HG03571 (cell line): ENCODE measurements around the gene STX12.
"Not testable (repeated sequence)": the region's sequence is repeated elsewhere in the genome, so short reads cannot be mapped to it uniquely, and the experiment has no call there.

Source experiments
- ATAC-seq: cut with Tn5 transposase; IDR thresholded peaks from one replicate; pipeline ENCODE4 v1.9.1; 2021; ENCODE audit not compliant: unreplicated experiment

STX12 gene

DNA sequence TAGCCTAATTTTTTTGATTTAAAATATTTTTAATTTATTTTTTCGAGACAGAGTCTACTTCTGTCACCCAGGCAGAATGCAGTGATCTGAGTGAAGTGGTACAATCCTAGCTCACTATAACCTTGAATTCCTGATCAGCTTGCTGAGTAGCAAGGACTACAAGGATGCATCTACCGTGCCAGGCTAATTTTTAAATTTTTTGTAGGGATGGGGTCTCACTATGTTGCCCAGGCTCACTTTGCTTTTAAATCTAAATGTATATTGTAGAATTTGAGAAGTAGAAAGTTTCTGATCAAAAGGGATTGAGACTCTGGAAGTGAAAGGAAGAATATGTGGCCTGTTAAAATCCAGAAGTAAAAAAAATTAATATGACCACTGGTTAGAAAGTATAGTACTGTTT lies 1.6 kb downstream of the STX12 start:
- no peak for ATAC-seq

DNA sequence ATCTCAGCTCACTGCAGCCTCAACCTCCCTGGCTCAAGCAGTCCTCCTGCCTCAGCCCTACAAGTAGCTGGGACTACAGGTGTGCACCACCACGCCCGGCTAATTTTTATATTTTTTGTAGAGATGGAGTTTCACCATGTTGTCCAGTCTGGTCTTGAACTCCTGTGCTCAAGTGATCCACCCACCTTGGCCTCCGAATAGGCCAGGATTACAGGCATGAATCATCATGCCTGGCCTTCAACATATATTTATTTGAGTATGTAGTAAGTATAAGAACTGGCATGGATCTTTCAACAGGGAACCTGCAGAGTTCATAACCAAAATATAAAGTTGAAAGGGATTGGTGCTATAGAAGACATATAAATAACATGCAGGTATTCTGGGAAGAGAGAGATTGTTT lies 2.3 kb downstream of the STX12 start:
- not testable (repeated sequence) for ATAC-seq

DNA sequence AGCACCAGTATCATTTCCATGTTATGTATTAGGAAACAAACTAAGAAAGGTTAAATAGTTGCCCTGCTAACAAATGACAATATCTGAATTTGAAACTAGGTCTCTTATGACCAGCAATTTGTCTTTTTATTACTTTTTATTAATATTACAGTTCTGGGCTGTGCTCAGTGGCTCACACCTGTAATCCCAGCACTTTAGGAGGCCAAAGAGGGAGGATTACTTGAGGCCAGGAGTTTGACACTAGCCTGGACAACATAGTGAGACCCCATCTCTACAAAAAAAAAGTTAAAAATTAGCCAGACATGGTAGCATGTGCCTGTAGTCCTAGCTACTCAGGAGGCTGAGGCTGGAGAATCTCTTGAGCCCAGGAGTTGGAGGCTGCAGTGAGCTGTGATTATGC lies 3.3 kb downstream of the STX12 start:
- ATAC-seq = not testable (repeated sequence)

DNA sequence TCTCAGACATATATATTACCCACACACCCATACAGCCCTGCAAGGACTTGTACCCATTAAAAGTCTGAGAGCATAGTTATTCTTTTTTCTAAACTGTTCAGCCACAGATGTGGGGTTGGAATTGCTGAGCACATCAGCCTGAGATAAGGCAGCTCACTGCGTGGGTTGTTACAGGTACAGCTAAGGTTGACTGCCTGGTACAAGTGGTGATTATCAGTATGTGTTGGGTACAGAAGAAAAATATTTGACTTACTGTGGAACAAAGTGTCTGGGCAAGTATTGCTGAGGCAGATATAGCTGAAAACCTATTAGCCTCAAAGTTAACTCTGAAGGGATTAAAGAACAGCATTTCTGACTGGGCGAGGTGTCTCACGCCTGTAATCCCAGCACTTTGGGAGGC lies 5.0 kb downstream of the STX12 start:
- no peak for ATAC-seq

DNA sequence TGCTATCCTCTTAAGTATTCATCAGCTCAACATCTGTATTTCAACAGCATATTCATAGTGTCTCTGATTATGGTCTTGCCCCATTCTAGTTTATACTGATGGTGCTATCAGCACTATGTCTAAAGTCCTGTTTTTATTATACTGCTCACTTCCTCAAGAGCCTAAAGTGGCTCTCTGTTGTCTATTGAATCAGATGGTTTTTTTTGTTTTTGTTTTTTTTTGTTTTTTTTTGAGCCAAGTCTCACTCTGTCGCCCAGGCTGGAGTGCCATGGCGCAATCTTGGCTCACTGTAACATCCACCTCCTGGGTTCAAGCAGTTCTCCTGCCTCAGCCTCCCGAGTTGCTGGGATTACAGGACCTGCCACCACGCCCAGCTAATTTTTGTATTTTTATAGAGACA lies 6.1 kb downstream of the STX12 start:
- no peak for ATAC-seq

DNA sequence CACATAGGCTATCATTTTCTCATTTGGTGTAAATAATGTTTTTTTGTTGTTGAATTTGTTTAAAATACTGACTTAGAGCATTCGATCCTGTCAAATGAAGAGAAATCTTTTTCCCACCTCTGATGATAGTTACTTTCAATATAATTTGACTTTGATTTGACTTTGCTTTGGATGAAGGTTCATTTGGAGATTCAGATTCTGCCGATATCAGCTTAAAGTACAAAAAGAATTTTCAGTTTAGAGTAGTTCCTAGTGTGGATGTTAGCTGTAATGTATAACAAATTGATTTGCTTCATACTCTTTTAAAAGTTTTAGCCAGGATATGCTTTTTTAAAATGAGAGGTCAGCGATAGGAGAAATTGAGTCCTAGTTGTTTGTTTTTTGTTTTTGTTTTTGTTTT lies 9.9 kb downstream of the STX12 start:
- no peak for ATAC-seq

DNA sequence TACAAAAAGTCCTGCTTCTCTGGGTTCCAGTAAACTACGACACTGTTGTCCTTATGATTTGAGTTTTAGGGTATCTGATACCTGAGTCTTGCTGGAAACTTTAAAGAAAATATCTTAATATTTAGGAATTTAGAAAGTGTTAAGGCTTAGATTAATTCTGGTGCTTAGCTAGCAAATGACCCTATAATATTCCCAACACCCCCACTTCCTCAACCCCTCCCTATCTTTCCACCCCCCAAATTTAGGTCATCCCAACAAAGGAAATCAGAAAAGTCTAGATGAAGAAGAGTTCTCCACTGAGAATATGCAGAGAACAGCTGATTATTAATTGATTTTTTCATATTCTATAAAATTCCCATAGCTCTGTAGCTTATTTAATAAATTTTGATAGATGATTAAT lies 11.7 kb downstream of the STX12 start:
- no peak for ATAC-seq

DNA sequence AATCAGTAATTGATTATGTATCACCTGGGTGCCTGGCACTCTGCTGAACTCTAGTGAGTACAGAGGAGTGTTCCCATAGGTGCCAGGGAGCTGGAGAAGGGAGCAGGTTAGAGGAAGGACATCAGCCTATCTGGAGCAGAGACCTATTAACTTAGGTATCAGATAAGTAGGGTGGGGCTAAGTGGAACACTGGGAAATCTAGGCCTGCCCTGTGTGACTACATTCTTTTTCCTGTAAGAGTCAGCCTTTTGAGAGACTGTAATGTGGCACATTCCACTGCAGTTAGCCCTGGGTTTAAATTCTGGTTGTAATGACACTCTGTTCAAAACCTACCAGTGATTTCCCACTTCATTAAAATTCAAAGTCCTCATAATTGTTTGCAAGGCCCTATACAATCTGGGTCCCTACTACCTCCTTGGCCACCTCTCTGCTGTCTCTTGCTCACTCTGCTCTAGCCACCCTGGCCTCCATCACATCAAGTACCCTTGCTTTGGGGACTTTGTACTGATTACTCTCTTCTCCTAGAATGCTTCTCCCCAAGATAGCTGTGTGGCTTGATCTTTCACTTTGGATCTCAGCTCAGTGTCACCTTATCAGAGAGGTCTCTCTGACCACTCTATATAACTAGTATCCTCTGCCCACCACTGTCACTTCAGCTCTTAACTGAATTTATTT lies 12.9 kb downstream of the STX12 start:
- ATAC-seq = no peak

DNA sequence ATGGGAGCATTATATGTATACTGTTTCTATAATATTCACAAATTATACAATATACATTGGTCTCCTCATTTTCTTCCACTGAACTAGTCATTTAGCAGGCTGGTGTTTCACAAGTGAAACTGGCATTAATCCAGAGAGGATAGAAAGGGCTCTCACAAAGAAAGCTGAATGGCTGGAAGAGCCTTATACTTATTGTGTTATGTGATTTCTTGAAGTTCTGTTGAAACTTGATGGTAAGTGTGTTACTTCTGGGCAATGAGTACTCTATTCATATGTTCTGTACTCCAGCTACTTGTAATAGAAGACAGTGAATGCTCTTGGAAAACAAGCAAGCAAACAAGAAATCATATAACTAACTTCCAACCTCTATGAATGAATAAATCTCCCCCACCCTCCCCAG lies 14.9 kb downstream of the STX12 start:
- no peak for ATAC-seq

DNA sequence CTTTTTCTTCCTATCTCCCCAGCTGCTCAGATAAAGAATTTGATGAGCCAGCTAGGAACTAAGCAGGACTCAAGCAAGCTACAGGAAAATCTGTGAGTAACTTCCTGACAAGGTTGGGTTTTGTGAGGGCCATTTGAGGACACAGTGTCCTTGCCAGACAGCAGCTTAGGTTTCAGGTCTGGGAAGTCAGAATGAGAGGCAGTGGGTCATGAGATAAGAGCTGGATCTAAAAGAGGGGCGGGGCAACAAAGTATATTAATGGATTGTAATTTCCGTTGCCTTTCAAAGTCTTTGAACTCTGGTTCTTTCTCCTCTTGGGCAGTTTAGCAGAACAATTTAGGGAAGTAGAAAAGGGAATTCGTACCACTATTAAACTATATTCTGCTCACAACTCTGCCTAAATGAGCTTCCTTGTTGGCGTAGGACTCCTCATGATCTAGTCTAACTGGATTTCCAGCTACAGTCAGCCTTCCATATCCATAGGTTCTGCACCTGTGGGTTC lies 16.6 kb downstream of the STX12 start:
- ATAC-seq = no peak

DNA sequence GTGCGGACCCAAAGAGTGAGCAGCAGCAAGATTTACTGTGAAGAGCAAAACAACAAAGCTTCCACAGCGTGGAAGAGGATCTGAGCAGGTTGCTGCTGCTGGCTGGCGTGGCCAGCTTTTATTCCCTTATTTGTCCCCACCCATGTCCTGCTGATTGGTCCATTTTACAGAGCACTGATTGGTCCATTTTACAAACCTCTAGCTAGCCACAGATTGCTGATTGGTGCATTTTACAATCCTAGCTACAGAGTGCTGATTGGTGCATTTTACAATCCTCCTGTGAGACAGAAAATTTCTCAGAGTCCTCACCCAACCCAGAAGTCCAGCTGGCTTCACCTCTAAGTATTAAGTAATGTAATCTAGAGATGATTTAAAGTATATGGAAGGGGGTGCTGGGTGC lies 17.3 kb downstream of the STX12 start:
- ATAC-seq = not testable (repeated sequence)

DNA sequence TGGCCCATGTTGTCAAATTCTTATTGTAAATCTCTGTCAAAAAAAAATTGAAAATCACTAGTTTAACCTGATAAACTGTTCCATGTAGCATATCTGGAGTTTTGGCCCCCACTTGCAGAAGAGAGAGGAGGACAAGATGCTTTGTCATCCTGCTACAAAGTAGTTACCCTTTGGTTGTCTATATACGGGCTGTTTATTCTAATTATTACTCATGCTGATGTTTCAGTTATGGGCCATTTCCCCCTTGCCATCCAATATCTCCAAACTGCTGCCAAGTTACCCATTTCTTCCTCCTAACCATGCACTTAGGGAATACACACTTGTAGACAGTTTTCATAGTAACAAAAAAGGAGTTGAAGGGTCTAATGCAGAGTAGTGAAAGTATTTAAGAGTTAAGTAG lies 22.6 kb downstream of the STX12 start:
- no peak for ATAC-seq

DNA sequence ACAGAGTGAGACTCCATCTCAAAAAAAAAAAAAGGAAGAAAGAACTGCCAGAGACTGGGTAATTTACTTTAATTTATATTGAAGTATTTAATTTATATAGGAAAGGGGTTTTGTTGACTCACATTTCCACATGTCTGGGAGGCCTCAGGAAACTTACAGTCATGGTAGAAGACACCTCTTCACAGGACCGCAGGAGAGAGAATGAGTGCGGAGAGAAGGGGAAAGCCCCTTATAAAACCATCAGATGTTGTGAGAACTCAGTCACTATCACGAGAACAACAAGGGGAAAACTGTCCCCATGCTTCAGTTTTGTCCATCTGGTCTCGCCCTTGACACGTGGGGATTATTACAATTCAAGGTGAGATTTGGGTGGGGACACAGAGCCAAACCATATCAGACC lies 31.8 kb downstream of the STX12 start:
- no peak for ATAC-seq

DNA sequence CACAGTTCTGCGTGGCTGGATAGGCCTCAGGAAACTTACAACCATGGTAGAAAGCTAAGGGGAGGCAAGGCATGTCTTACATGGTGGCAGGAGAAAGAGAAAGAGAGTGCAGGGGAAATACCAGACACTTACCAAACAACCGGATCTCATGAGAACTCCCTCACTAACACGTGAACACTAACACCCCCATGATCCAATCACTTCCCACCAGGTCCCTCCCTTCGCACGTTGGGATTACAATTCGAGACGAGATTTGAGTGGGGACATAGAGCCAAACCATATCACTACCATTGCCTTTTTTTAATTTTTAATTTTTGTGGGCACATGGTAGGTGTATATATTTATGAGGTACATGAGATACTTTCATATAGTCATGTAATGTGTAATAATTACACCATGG lies 33.7 kb downstream of the STX12 start:
- ATAC-seq = no peak

DNA sequence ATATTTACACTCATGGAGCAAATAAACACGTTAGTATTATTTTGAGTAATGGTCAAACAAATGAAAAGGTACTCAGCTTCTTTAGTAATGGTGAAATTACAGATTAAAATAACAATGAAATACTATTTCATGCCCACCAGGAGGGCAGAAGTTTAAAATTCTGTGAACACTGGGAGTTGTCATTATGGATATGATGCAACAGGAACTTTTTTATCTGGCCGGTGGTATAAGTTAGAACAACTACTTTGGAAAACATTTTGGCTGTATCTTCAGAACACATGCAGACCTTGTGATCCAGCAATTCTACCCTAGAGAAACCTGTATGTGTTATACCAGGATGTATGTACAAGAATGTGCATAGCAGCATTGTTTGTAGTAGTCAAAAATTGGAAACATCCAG lies 34.4 kb downstream of the STX12 start:
- no peak for ATAC-seq

DNA sequence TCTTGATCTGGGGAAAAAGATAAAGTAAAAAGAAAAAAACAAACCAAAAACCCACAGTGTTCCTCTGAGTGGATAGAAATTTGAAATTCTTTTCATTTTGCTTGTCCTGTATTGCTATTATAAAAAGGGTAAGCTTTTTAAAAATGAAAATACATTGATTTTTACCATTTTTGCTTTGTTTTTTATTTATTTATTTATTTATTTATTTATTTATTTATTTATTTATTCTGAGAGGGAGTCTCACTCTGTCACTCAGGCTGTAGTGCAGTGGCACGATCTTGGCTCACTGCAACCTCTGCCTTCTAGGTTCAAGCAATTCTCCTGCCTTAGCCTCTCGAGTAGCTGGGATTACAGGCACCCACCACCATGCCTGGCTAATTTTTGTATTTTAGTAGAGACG lies 35.1 kb downstream of the STX12 start:
- not testable (repeated sequence) for ATAC-seq

DNA sequence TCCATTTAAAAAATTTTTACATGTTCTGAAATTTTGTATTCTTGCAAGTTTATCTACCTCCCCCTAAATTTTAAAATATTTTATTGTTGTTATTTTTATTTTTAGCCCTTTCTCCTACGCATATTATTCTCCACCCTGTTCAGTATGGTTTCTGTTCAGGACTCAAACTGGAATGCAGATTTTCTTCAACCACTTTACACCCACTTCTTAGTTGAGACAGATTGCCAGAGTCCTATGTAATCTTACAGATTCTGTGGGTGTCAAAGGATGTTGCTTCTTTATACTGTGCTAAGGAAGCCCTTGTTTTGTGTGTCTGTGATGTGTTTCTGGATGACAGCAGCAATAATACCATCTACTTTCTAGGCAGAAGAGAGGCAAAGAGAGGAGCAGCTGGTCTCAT lies 36.9 kb downstream of the STX12 start:
- no peak for ATAC-seq

DNA sequence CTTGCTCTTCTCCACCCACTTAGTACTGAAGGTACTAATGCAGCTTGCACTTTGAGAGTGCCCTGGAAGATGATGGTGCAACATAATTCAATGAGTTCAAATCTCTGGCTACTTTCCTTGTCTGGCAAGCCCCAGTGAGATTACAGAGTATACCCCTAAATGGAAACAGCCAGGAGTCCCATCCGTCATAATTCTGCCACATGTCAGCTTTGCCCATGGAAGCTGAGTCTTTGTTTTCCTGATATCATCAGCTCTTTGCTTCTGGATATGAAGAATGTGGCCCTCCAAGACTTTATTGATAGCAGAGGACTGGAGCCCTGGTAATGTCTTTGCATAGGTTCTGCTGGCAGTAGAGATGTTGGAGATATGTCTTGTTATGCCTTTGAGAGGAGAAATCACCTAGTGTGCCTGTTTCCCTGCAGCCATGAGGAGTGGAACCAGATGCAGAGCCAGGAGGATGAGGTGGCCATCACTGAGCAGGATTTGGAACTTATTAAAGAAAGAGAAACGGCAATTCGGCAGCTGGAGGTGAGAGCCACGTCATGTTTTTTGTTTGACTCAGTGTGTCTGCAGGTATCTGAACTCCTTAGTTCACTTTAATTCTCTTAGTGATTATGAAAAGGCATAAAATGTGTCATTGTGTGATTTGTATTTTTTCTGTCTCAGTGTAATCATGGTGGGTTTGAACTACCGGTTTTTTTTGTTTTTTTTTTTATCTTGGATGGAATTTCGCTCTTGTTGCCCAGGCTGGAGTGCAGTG lies 38.9 kb downstream of the STX12 start:
- ATAC-seq = no peak

DNA sequence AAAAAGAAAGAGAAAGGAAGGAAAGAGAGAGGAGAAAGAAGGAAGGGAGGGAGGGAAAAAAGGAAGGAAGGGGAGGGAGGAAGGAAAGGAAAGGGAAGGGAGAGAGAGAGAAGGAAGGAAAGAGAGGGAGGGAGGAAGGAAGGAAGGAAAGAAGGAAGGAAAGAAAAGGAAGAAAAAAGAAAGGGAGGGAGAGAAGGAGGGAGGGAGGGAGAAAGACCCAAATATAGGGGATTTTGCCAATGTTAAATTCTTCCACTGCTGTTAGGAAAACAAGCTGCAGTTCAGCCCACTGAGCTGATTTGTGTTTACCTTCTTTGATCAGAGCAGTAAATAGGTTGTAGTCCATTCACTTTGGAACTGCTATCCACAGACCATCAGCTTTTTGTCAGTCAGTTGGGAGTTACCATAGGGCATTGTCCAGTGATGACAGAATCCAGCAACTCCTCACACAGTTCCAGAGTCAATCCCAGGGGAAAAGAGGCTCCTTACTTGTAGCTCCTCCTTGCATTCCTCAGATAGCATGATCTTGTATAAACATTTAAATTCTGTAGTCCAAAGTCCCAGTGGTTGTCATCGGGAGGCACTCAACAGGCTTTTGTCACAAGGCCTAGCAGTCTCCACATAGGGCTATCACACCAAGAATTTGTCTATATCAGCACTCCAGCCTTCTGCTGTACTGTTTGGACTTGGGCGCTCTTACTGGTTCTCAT lies 44.1 kb downstream of the STX12 start:
- ATAC-seq = no peak

DNA sequence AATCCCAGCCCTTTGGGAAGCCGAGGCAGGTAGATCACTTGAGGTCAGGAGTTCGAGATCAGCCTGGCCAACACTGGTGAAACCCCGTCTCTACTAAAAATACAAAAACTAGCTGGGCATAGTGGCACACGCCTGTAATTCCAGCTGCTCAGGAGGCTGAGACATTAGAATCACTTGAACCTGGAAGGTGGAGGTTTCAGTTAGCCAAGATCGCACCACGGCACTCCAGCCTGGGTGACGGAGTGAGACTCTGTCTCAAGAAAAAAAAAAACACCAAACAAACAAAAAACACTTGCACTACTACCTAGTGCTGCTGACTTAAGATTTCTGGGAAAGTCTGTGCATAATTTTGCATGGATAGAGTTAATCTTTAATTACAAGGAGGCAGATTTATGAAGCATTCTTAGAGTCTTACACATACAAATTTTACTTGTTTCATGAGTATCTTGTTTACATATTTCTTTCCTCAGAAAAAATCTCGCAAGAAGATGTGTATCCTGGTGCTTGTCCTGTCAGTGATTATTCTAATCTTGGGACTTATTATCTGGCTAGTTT lies 48.8 kb downstream of the STX12 start:
- ATAC-seq = no peak

DNA sequence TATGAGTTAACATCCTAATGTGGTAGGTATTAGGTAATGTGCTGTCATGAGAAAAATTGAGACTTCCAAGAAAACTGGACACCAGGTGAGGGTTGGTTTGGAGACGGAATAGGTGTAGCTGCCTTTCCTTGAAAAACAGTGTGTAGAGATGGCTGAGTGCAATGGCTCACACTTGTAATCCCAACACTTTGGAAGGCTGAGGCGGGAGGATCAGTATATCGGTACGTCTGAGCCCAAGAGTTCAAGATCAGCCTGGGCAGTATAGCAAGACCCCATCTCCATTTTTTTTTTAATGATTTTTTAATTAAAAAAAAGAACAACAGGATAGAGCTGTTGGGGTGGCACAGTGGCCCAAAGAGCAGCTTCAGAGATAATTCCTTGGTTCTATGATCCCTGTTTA lies 50.8 kb downstream of the STX12 start:
- no peak for ATAC-seq

DNA sequence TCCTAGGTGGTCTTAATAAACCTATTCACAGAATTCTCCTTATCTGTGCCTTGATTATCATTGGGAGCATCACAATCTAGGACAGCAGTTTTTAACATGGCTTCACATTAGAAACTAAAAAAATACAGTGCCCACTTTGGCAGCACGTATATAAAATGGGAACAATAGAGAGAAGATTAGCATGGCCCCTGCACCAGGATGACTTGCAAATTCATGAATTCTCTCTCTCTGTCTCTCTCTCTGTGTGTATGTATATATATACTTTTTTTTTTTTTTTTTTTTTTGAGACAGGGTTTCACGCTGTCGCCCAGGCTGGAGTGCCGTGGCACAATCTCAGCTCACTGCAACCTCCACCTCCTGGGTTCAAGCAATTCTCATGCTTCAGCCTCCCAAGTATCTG lies 51.4 kb downstream of the STX12 start:
- ATAC-seq = no peak
